COLO668 (cell line): ENCODE results near the gene TRIM66.

Experiments
- DNase-seq: peaks from one replicate; lab custom pipeline; 2025; ENCODE audit not compliant: unreplicated experiment; lab: John Stamatoyannopoulos, UW

The TRIM66 gene

GRCh38 chr11:8577791-8578581 lies 104.5 kb downstream of the TRIM66 start:
- no peak for DNase-seq

GRCh38 chr11:8574798-8575197 lies 107.7 kb downstream of the TRIM66 start:
- DNase-seq = no peak

GRCh38 chr11:8573777-8574176 lies 108.7 kb downstream of the TRIM66 start:
- no peak for DNase-seq

- DNase-seq = no peak
These were observed 114.8 kb downstream of the TRIM66 start for GRCh38 chr11:8567602-8568198.

- no peak for DNase-seq
These were observed 115.8 kb downstream of the TRIM66 start for GRCh38 chr11:8566613-8567210.

GRCh38 chr11:8564526-8564925 lies 117.9 kb downstream of the TRIM66 start:
- no peak for DNase-seq
